SW480 (cell line): ENCODE measurements around the gene CEACAM4.
A peak's percentile ranks its signal among the peaks of the same experiment; 100 is the strongest.
"Not testable (repeated sequence)": the region's sequence is repeated elsewhere in the genome, so short reads cannot be mapped to it uniquely, and the experiment has no call there.

Experiments
- DNase-seq: peaks from one replicate; pipeline ENCODE4 v3.0.0-alpha.2; 2016; ENCODE audit warnings: low spot score

The CEACAM4 gene

DNA sequence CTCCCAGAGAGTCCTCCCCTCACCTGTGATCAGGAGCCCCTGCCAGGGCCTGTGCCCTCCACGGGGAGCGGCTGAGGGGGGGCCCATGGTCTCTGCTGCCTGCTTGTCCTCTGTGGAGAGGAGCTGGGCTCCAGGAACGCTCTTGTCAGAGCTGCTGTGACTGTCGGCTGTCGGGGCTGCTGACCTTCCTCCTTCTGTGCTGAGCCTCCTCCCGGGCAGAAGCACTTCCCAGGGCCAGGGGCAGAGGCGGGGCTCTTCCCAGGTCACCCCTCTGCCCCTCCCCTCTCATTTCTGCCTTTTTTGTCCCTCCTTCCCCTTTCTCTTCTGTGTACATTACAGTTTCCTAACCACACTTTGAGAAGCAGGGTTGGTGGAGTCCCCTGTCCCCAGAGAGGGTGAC lies at the start of gene CEACAM4:
Gene CEACAM4 (minus strand): TSS at position 198 of the 400 bp plus-strand sequence. CDS start 111 bp downstream, at position 87.
- no peak for DNase-seq

DNA sequence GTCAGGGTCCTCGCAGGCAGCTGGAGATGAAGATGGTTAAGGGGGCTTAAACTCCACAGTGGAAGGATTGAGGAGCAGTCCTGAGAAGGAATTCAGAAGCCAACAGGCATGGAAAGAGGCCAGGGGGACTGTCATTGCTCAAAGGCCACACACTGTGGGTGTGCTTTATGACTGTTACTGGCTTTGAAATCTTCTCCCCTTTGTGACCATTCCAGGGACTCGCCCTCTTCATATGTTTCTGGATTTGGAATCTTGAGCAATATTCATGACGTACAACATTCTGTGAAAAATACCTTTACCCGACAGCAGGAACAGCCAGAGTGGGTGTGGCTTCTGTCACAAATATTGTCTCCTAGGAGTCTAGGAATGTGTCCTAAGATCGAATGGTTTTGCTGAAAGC lies 44.6 kb upstream of the CEACAM4 start:
- no peak for DNase-seq

DNA sequence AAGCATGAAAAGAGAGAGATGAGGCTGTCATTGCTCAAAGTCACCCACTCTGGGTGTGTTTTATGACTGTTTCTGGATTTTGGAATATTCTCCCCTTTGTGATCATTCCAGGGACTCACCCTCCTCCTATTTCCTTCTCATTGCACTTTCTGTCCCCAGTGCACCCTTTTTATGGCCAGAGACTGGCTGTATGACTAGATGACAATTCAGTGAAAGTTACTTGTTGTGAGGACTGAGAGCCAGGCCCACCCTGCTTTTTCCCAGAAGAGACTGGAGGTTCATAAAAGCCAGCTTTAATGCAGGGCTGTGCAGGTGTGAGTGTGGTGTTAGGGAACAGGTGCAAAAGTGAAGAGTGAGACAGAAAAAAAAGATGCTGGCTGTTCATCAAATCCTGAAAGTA lies 43.9 kb upstream of the CEACAM4 start:
- DNase-seq = no peak

DNA sequence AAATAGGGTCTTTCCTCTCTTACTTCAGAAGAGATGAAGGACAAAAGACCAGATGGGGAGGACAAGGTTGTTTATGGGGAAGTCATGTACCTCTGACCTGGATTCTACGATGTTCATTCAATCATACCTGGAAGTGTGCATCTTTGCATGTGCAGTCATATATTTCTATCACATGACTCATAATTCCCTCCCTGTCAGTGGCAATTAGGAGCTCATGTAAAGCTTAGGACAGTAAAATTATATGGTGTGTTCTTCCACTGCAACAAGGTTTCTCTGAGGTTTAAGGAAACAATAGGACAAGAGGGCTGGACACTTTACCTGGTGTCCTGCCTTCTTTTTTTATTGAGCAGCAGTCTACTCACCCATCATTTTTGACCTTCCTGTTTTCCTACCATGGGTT lies 41.4 kb upstream of the CEACAM4 start:
- DNase-seq = no peak

DNA sequence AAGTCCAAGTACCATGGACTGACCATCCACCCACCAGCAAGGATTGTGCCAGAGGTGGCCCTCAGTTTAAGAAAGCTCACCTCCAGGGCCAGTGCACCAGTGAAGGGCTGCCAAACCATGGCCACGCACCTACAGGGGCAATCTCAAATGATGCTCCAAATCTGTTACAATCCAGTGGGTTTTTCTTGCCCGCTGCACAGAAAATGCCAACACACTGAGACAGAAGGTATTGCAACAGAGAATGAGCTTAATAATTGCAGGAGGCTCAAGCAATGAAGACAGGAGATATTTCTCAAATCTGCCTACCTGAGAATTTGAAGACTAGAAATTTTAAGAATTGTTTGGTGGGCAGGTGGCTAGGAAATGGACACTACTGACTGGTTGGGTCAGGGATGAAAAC lies 39.2 kb upstream of the CEACAM4 start:
- DNase-seq = no peak

DNA sequence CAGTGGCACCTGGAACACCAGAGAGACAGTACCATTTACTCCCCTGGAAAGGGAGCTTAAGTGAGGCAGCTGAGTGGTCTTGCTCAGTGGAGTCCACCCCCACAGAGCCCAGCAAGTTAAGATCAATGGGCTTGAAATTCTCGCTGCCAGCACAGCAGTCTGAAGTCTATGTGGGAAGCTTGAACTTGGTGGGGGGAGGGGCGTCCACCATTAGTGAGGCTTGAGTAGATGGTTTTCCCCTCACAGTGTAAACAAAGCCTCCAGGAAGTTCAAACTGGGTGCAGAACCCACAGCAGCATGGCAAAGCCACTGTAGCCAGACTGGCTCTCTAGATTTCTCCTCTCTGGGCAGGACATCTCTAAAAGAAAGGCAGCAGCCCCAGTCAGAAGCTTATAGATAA lies 30.3 kb upstream of the CEACAM4 start:
- no peak for DNase-seq

DNA sequence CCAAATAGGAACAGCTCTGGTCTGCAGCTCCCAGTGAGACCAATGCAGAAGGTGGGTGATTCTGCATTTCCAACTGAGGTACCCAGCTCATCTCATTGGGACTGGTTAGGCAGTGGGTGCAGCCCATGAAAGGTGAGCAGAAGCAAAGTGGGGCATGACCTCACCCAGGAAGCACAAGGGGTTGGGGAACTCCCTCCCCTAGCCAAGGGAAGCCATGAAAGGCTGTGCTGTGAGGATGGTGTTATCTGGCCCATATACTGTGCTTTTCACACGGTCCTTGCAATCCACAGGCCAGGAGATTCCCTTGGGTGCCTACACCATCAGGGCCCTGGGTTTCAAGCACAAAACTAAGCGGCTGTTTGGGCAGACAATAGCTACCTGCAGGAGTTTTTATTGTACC lies 29.9 kb upstream of the CEACAM4 start:
- DNase-seq = not testable (repeated sequence)

DNA sequence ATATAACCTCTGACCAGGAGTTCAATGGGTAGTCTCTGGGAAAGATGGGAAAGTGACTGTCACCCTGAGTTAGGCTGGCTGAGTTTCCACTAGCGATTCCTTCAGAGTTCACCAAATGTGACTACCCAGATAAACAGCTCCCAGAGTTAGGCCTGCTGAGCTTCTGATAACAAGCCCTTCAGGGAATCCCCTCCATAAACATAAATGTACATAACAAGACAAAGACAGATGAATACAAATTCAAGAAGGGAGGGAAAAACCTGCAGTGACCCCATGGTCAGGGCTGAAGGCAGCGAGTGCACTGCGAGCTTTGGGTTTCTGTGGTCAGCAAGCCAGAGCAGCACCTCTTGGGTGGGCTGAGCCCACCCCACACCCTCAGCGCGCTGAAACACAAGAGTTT lies 25.4 kb upstream of the CEACAM4 start:
- no peak for DNase-seq

DNA sequence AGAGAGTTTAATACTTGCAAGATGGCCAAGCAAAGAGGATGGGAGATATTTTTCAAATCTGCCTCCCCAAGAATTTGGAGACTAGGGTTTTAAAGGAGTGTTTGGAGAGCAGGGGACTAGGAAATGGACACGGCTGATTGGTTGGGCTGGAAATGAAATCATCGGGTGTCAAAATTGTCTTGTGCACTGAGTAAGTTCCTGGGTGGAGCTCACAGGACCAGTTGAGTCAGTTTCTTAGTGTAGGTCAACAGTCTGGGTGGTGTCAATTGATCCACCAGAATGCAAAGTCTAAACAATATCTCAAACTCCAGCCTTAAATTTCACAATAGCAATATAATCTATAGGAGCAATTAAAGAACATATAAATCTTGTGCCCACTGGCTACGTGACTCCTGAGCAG lies 23.0 kb upstream of the CEACAM4 start:
- DNase-seq = no peak

DNA sequence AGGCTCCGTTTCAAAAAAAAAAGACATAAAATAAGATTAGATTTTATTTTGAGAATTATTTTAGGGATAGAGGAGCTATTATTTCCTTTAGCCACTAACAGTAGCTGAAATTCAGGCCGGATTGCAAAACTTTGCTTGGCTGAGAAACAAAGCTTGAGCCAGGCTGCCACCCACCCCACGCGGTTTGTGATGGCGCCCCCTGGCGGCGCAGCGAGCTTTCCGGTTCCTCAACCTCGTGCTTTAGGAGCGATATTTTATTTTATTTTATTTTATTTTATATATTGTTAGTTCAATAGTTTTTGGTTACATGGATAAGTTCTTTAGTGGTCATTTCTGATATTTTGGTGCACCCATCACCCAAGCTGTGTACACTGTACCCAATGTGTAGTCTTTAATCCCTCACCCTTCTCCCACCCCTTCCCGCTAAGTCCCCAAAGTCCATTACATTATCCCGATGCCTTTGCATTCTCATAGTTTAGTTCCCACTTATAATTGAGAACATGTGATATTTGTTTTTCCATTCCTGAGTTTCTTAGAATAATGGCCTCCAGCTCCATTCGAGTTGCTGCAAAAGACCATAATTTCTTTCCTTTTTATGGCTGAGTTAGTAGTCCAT lies 19.8 kb upstream of the CEACAM4 start:
- DNase-seq = no peak

DNA sequence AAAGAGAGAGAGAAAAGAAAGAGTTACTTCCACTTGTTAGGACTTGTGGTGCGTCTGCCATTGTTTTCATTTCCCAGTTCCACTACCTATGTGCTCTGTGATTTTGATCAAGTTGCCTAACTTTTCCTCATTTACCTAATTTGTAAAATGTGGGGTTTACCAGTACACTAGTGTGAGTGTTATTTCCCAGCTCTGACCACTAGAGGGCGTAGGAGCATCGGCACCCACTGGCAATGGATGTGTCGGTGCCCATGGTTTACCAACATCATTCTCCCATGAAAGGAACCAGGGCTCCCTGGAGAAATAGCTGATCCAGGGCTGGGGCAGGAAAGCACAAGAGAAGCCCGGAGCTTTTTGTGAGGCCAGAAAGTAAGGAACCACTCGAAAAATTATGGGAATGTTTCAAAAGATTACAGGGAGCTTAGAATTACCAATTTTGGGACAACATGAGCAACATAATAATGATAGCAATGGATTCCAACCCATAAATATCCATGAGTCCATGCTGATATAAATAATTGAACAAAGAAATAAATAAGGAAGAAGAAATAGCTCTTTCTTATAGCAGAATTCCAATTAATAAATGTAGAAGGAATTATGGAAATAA lies 15.1 kb upstream of the CEACAM4 start:
- DNase-seq = peak; percentile 59

DNA sequence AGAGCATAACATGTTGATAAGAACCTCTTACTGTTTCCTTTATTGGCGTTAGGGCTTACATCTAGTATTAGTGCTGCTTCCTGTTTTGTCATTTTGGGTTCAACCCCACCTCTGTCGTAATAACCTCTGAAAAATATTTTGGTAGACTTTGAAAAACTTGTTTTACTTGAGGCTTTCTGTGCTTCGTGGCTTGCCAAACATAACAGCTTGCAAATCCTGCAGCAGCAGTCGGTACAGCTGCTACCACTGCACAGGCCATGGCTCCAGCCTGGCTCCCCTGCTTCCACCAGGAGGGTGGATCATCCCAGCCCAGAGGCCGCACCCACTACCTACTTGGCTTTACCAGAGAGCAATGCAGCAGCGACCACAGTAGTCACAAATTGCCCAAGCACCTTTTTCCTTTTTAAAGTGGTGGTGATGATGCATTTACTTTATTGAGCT lies 11.8 kb upstream of the CEACAM4 start:
- no peak for DNase-seq

DNA sequence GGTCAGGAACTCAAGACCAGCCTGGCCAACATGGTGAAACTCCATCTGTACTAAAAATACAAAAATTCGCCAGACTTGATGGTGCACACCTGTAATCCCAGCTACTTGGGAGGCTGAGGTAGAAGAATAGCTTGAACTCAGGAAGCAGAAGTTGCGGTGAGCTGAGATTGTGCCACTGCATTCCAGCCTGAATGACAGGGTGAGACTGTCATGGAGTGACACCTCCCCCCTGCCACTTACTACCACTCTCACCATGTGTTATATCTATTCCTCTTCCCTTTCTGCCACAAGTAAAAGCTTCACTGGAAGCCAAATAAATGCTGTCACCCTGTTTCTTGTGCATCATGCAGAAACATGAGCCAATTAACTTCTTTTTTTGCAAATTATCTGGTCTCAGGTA lies 10.6 kb upstream of the CEACAM4 start:
- no peak for DNase-seq

DNA sequence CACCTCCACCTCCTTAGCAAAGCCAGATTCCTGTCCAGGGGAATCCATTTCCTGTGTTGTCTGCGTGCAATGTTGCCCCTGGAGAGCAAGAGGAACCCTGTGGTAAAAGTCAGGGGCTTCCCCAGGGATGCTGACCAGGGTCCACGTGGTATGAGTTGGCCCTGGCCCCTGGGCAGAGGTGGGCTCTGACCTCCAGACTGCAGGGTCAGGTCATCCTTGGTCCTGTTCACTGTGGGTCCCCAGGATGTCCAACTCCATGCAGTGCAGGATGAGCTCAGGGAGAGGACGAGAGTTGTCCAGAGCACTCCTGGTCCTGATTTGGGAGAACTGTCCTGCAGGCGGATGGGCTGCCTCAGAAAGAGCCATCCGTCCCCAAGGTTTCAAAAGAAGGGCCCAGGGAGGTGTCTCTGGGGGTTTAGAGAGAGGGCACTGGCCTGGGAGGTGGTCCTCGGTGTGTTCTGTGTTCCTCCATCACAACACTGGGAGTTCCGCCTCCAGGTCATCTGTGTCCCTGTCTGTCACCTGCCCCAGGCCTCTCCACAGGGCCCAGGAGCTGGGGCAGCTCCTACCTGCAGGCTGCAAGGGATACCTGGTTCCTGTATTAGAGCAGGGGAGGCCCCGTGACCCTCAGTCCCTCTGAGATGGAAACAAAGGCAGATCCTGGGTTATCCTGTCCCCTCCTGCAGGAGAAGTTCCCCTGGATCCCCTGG lies 1.2 kb upstream of the CEACAM4 start:
- no peak for DNase-seq

DNA sequence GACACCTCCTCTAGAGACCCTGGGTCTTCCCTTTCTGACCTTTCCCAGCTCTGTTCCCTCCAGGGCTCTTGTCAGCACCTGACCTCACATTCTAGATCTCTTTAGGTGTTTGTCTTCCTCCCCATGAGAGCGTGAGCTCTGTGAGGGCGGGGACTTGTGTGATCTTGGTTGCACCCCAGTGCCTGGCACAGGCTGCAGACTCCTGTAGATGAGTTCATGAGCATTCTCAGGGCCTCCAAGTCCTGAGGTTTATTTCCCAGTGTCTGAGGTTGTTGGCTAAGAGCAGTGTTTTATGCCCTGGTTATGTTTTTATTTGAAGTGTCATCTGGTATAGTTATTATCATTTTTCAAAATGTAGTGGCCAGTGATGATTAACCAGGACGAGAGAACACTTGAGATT lies 596 bp downstream of the CEACAM4 start:
- no peak for DNase-seq

DNA sequence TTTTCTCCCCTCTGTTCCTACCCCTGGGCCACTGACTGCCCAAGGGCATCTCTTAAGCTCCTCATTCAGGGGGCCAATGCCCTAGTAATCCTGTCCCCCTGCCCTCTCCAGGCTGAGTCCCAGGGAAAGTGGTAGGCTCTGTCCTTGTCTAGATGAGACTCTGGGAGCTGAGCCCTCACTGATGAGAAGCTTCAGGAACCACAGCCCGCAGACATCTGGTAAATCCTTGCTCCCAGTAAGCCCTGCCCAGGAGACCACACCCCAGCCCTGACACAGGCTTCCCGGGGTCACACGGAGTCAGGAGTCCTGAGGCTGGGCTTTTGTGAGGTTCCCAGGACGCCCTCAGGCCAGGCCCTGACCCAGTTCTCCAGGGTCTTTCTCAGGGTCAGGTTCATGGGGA lies 1.9 kb downstream of the CEACAM4 start:
- DNase-seq = no peak

DNA sequence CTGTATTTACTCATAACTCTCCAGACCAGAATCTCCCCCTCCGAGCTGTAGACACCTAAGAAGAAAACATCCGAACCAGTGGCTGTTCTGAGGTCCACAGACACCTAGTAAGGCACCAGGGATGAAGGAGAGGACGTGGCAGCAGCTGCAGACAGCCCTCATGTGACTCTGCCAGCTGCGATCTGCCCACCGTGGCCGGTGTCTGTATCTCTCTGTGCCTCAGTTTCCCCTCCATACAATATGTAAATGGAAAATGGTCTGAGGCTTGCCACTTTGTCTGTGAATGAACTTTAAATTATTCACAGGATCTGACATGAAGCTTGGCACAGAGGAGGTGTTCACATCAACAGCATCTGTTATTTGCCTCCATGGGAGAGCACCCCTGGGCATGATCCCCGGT lies 2.4 kb downstream of the CEACAM4 start:
- no peak for DNase-seq

DNA sequence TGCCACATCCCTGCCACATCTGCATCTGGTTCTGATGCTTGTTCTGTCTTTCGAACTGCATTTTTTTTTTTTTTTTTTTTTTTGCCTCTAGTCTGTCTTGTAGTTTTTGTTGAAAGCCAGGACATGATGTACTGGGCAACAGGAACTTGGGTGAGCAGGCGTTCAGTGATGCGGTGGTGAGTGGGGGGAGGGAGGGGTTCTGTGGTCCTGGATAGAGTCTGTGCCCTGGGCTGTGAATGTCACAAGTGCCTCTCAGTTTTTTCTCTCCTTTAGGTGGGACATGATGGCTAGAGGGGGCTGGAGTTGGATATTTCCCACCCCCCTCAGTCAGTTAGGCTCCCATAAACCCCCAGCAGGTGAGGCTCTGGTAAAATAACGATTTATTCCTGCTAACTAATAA lies 3.5 kb downstream of the CEACAM4 start:
- DNase-seq = no peak

DNA sequence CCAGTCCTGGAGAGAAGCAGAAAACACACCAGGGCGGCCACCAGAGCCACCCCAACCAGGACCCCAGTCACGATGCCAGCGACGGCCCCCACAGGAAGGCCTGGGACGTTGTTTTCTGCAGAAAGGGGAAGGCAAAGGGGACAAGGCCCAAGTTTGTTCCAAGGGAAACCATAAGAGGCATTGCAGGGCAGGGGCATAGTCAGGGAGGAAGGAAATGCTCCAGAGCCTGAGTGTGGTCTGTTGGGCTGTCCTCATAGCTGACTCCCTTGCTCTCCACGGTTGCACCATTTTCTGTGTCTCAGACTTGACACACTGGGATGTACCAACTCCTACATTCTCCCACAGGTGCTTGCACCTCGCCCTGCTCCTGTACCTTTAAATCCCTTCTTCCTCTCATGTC lies 5.2 kb downstream of the CEACAM4 start:
- no peak for DNase-seq

DNA sequence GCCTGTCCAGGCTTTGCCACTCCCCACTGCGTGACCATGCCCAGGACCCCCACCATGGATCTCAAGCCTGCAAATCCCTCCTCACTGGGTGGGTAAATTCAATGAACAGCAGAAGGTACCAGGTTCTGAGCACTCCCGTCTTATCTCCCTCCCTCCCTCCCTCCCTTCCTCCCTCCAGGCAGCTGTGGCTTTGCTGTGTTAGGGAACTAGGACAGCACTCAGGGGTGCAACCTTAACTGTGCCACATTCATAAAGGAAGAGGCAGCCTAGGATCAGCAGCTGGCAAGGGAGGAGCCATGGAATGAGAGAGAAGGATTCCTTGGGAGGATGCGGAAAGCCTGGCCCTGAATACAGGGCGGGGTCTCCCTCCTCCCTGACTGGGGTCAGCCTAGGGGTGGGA lies 5.6 kb downstream of the CEACAM4 start:
- DNase-seq = no peak

DNA sequence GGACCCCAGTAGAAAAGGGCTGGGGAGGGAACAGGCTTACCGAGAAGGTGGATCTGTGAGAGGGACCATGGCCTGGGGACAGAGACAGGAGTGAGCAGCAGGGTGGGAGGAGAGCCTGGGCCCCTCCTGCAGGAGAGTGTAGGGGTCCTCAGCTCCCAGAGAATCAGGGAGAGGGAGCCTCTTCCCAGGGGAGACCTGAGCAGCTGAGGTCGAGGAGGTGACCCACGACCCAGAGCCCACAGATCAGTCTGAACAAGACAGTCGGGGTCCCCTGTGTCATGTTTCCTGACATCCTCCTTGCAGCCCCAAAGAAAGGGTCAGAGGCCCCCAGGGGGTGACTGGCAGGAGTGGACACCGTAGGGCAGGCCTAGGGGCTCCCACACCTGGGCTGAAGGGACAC lies 6.7 kb downstream of the CEACAM4 start:
- DNase-seq = no peak

DNA sequence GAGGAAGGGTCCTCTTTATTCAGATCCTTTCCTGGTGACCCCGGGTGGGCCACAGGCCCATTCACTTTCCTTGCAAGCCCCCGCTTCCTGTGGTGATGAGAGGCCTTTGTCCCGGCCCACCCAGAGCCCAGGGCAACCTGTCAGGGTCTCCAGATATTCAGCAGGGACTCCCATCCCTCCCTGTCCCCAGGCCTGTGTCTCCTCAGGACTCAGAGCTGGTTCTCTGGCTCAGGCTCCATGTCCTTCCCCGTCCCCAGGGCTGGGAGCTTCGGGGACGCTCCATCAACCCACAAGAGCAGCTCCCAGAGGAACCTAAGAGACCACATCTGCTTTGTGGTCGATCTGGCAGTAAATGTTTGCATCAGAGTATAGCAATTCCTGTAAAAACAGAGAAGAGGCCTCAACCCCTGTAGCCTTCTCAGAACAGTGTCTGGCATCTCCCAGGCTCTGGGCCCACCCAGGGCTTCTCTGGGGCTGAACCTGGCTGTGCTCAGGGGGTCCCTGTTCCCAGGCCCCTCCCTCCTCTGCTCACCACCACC lies 7.8 kb downstream of the CEACAM4 start:
- DNase-seq = no peak

DNA sequence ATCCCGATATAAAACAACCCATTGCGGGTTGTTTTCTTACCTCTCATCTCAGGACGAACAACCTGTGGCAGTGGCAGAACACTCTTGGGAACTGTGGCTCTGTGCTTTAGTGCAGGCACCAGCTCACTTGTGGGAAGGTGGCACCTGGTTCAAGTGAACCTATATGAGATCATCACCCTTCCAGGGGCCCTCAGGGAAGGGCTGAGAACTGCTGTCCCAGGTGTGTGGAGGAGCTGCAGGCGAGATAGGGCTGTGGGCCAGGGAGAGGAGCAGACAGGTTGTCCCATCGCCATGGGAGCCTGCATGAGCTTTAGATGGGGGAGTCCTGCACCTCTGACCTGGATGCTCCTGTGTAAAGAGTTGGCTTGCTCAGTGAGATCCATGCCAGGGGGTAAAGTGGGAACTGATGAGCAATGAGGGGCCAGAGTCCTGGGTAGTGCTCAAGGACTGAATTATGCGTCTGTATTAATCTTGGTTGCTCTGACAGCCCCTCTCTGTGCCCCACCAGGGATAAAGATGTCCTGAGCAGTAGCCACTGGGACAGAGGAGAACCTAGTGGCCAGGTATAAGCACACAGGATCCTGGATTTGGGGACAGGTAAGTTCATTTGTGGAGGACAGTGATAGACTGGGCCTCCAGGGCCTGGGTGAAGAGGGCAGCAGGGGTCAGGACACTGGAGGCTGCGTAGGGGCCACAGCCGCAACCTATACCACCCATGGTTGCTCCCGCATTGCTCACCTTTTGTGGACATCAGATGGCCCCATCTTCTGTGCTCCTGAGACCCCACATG lies 8.7 kb downstream of the CEACAM4 start:
- DNase-seq = no peak
